Glomerular endothelial cell (primary cell): ENCODE results near the gene GBP7. TPM values are rescaled to one million over a fixed set of nuclear protein-coding genes. Genes with fewer than 3 reads are reported as not detected.

ENCODE experiments used
- DNase-seq: peaks from one replicate; pipeline ENCODE4 v3.0.0-alpha.2; 2011; ENCODE audit warnings: low read depth, low spot score; ENCODE audit errors: extremely low read depth
- total RNA-seq: library from RNA; depleted of rRNA; stranded (reverse); fragments of >200 nt; gene quantifications from 2 replicates; pipeline ENCODE4 v1.2.3, GENCODE V29; 2015

The GBP7 gene
- total RNA-seq, 1 donor from 2014 or later, result not detected

GRCh38 chr1:89125240-89125912 is 50.4 kb downstream of the GBP7 start:
- DNase-seq, result no peak

- DNase-seq, result no peak
These were observed 54.2 kb downstream of the GBP7 start for GRCh38 chr1:89121641-89122040.

GRCh38 chr1:89114662-89115061 is 61.1 kb downstream of the GBP7 start:
- DNase-seq, result no peak

GRCh38 chr1:89112871-89113613 is 62.8 kb downstream of the GBP7 start:
- no peak for DNase-seq

GRCh38 chr1:89104687-89105086 is 71.1 kb downstream of the GBP7 start:
- DNase-seq, result no peak

GRCh38 chr1:89104147-89104546 is 71.7 kb downstream of the GBP7 start:
- DNase-seq, result no peak

GRCh38 chr1:89102021-89102420 is 73.8 kb downstream of the GBP7 start:
- no peak for DNase-seq

GRCh38 chr1:89100412-89100811 is 75.4 kb downstream of the GBP7 start:
- no peak for DNase-seq

GRCh38 chr1:89098857-89099256 is 76.9 kb downstream of the GBP7 start:
- DNase-seq, result no peak

GRCh38 chr1:89095737-89096136 is 80.1 kb downstream of the GBP7 start:
- DNase-seq, result no peak

GRCh38 chr1:89089962-89090361 is 85.8 kb downstream of the GBP7 start:
- no peak for DNase-seq

- no peak for DNase-seq
These were observed 87.2 kb downstream of the GBP7 start for GRCh38 chr1:89088572-89088971.

GRCh38 chr1:89087241-89087640 is 88.6 kb downstream of the GBP7 start:
- no peak for DNase-seq

- no peak for DNase-seq
These were observed 90.0 kb downstream of the GBP7 start for GRCh38 chr1:89085781-89086180.

Other genes with a start within 250 kb of the GBP7 start
- gene KYAT3, start 183.4 kb downstream of the GBP7 start, total RNA-seq, result 17.3 and 26.5 TPM in 2 replicates
- 5.0 and 7.4 TPM in 2 replicates for gene RBMXL1, start 183.4 kb downstream of the GBP7 start, total RNA-seq
- 47.3 and 48.9 TPM in 2 replicates for gene GBP3, start 153.1 kb downstream of the GBP7 start, total RNA-seq
- gene GBP1, start 110.8 kb downstream of the GBP7 start, total RNA-seq, result 24.7 and 60.4 TPM in 2 replicates
- gene GBP2, start 49.9 kb downstream of the GBP7 start, total RNA-seq, result 49.8 and 52.7 TPM in 2 replicates
- 27.0 and 38.0 TPM in 2 replicates for gene GBP4, start 22.9 kb upstream of the GBP7 start, total RNA-seq
- 0.92 and 3.0 TPM in 2 replicates for gene GBP5, start 96.9 kb upstream of the GBP7 start, total RNA-seq
- not detected in 2 replicates for gene GBP6, start 188.1 kb upstream of the GBP7 start, total RNA-seq